ENCODE measurements around the gene GNLY.

- TF ChIP-seq POLR2A (IDR thresholded peaks at IDR 0.05; ENCODE audit: low read depth, low read length) (no peak), POLR2AphosphoS5 (IDR thresholded peaks at IDR 0.05; ENCODE audit: low read depth, low read length) (no peak), TAF1 (IDR thresholded peaks at IDR 0.05; ENCODE audit: borderline replicate concordance, low read depth, low read length) (no peak)
Measured at GRCh38 chr2:85704800-85705679, 10.9 kb downstream of the GNLY start.
